ACC112 (cell line): ENCODE results near the gene SPEN.
A peak's percentile ranks its signal among the peaks of the same experiment; 100 is the strongest.

Experiments used
- H2AFZ ChIP-seq: fragments of 200-600 bp; sonication (generic); one replicate; pipeline ENCODE4 v1.6.0; 2017; ENCODE audit warnings: antibody characterized with exemption, low read length; ENCODE audit not compliant: unreplicated experiment
- H3K27ac ChIP-seq: fragments of 200-600 bp; sonication (generic); 2 replicates; pipeline ENCODE4 v1.5.1; 2014; ENCODE audit warnings: low read depth, mild to moderate bottlenecking, antibody characterized with exemption, low read length, moderate library complexity
- H3K27me3 ChIP-seq: fragments of 200-600 bp; sonication (generic); 2 replicates; pipeline ENCODE4 v1.6.1; 2014; ENCODE audit warnings: mild to moderate bottlenecking, antibody characterized with exemption, low read length, moderate library complexity, mixed read lengths; ENCODE audit not compliant: insufficient read depth
- H3K36me3 ChIP-seq: fragments of 200-600 bp; sonication (generic); 2 replicates; pipeline ENCODE4 v1.6.1; 2016; ENCODE audit warnings: mild to moderate bottlenecking, antibody characterized with exemption, low read length, moderate library complexity, mixed read lengths; ENCODE audit not compliant: insufficient read depth
- H3K4me1 ChIP-seq: fragments of 200-600 bp; sonication (generic); one replicate; pipeline ENCODE4 v1.6.1; 2016; ENCODE audit warnings: low read length, mixed read lengths; ENCODE audit not compliant: insufficient read depth, unreplicated experiment, control insufficient read depth
- H3K4me3 ChIP-seq: fragments of 200-600 bp; sonication (generic); 2 replicates; pipeline ENCODE4 v1.5.1; 2014; ENCODE audit warnings: mild to moderate bottlenecking, low read depth, low read length
- H3K79me2 ChIP-seq: fragments of 200-600 bp; sonication (generic); one replicate; pipeline ENCODE4 v1.6.0; 2016; ENCODE audit warnings: low read length; ENCODE audit not compliant: control insufficient read depth, unreplicated experiment, insufficient read depth

SPEN gene

DNA sequence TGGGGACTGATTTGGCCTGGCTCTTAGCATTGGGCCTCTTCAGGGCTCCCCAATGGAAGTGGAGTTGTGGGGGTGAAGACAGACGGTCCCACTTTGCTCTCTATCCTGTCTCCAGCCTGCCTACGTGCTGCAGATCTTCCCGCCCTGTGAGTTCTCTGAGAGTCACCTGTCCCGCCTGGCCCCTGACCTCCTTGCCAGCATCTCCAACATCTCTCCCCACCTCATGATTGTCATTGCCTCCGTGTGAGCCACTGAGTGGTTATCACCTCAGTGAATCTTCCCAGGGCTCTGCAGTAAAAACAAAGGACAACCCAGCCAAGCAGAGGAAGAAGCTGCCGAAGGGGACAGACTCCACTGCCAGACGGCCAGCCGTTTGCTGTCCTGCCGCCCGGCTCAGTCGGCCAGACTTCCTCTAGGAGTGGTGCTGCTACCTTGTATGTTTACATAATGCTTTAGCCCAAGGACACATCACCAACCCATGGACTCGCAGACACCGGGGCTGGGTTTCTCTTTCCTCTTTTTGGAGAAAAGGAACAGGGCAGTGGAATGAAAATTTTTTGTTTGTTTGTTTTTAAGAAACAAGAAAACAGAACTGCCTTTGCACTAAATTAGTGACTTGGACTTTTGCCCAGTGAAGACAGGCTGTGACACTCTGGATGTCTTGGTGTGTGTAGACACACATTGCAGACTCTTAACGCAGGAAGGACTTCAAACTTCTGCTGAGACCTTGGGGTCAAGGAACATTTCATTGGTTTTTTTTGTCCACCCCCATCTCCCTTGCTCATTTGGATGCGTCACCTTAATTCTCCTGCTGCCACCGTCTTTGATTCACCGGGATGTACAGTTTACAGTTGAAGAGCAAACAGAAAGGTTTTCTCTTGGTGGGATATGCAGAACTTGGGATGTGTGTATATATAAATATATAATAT is 91.9 kb downstream of the SPEN start:
- H3K4me3 ChIP-seq: no peak overlapping the region
- peak overlapping the region; percentile 36 for H3K27ac ChIP-seq
- no peak overlapping the region for H2AFZ ChIP-seq
- no peaks in the 10 kb centered on the region for H3K79me2 ChIP-seq
- H3K36me3 ChIP-seq: peaks cover 29% of the 10 kb centered on the region; the same call in 1 of the 2 replicates
- no peaks in the 10 kb centered on the region for H3K27me3 ChIP-seq
- peaks cover 20% of the 10 kb centered on the region for H3K4me1 ChIP-seq

DNA sequence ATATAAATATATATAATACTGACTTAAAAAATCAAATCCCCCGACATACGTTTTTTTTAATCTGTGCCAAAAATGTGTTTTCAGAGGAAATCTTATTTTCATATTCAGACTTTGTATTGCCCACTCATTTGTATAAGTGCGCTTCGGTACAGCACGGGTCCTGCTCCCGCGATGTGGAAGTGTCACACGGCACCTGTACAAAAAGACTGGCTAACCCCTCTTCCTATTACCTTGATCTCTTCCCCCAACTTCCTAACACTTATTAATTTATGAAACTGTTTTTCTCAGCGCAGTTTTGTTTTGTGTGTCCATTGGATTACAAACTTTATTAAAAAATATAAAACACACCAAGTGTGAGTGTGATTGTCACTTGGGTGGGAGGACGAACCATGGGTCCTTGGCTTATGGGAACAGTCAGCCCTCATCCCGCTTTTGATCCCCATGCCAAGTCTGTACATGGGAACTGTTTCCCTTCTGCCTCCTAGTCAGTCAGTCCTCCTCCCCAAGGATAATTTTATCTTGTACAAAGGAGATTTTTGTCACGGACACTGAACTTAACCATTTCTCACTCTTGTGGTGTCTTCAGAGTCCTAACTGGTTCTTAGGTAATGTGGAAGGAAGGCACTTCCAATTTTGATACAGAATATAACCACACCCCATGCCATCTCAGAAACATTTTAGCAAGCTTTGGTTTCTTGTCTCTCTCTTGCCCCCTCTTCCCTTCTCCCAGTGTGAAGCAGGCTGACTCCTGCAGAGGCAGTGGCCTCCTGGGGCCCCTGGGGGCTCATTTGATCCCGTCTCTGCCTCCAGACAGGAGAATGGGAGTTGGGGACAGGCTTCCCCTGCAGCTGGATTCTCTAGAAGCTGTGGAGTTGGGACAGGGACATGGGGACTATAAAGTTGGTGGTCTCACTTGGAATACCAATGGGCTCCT is 92.9 kb downstream of the SPEN start:
- H3K27me3 ChIP-seq: no peaks in the 10 kb centered on the region
- peaks cover 20% of the 10 kb centered on the region for H3K4me1 ChIP-seq
- no peak overlapping the region for H3K4me3 ChIP-seq
- no peak overlapping the region for H3K27ac ChIP-seq
- H3K79me2 ChIP-seq: no peaks in the 10 kb centered on the region
- H2AFZ ChIP-seq: no peak overlapping the region
- peaks cover 29% of the 10 kb centered on the region; the same call in 1 of the 2 replicates for H3K36me3 ChIP-seq

DNA sequence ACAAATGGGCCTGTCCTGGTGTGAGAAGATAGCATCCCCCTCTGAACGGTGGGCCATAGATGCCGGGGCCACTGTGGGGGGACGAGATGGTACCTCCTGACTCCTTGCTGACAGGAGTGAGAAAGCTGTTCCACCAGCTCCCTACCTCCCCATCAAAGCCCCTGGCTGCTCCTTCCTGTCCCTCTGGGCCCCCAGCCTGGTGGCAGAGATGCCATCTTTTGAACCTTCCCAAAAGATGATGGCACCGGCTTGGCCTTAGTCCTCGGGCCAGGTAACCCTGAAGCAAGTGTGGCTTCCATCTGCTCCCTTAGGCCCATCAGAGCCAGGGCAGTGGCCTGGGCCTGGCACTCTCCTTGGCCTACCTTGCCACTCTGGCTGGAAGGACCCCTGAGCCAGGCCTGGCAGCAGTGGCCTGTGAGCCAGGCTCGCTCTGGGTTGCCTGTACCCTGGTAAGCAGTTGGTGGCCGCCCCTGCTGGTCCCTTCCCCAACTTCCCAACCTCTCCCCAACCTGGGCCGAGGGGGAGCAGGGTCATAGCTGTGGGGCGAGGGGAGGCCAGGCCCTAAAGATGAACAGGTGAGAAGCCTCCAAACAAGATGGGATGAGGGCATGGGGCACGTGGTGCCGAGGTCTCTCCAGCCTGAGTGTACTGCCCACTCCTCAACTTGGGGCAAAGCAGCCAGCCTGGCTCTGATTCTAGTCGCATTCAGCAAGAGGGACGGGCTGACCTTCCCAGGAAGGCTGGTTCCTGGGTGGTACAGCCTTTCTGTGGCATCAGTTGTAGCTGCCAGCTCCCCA is 93.7 kb downstream of the SPEN start:
- Histone ChIP-seq H3K27me3 (no peaks in the 10 kb centered on the region), H3K36me3 (peaks cover 31% of the 10 kb centered on the region; the same call in 1 of the 2 replicates), H3K4me1 (peaks cover 20% of the 10 kb centered on the region), H3K79me2 (no peaks in the 10 kb centered on the region), H3K4me3 (no peak overlapping the region), H2AFZ (no peak overlapping the region), H3K27ac (no peak overlapping the region)

DNA sequence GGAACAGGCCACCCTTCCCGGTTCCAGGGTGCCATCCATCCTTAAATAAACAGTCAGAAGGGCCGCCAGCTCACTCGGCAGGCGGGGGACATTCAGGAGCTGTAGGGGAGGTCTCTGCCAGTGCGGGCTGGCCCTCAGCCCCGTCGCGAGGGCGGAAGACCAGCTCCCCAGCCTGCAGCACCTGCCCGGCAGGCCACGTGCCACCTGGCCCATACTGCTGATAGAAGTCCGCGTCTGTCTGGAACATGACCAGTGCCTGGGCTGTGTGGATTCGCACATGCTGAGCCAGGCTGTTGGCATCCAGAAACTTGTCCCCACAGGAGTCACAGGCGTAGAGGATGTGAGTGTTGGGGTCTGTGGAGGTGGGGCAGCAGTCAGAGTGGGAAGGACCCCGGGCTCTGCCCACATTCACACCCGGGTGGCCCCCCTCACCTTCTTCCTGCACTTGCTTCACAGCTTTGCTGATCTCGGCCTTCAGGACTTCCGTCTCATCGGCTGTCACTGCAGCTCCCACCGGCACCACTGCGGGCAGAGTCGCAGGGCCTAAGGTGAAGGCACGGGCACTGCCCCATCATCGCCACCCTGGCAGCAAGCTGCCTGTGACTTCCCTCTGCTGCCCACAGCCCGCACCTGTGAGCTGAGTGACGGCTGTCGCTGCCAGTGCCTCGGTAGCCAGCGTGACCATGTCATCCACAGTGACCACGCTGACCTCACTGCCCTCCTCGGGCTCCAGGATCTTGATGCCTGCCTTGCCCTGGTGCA is 94.6 kb downstream of the SPEN start:
- Histone ChIP-seq H3K79me2 (peaks cover 2% of the 10 kb centered on the region), H3K36me3 (peaks cover 31% of the 10 kb centered on the region; the same call in 1 of the 2 replicates), H3K27ac (no peak overlapping the region), H3K27me3 (no peaks in the 10 kb centered on the region), H3K4me1 (peaks cover 20% of the 10 kb centered on the region), H3K4me3 (no peak overlapping the region), H2AFZ (no peak overlapping the region)

DNA sequence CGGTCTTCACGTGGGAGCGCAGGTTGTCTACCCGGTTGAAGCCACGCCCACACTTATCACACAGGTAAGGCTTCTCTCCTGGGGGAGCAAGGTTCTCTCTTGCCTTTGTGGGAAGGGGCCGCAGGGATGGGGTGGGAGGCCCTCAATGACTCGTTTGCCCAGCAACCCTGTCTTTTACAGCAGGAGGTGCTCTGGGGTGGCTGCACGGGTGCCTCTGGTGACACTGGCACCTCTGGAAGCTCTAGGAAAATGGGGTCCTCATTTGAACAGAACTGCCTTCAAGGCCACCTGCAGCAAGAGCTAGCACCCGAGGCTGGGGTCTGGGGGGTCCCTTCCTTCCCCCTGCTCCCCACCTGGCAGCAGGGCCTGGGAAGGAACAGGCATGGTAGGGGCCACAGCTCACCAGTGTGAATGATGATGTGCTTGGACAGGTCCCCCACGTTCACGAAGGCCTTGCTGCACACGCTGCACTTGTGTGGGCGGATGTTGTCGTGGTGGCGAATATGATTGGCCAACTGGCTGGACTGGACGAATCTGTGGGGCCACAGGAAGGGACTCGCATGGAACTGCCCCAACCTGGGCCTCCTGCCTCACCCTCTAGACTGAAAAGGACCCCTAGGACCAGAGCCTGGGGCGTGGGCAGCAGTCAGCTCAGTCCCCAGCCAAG is 95.3 kb downstream of the SPEN start:
- Histone ChIP-seq H3K4me3 (no peak overlapping the region), H2AFZ (no peak overlapping the region), H3K27me3 (no peaks in the 10 kb centered on the region), H3K4me1 (peaks cover 16% of the 10 kb centered on the region), H3K27ac (no peak overlapping the region), H3K36me3 (peaks cover 33% of the 10 kb centered on the region; the same call in 1 of the 2 replicates), H3K79me2 (peaks cover 9% of the 10 kb centered on the region)

DNA sequence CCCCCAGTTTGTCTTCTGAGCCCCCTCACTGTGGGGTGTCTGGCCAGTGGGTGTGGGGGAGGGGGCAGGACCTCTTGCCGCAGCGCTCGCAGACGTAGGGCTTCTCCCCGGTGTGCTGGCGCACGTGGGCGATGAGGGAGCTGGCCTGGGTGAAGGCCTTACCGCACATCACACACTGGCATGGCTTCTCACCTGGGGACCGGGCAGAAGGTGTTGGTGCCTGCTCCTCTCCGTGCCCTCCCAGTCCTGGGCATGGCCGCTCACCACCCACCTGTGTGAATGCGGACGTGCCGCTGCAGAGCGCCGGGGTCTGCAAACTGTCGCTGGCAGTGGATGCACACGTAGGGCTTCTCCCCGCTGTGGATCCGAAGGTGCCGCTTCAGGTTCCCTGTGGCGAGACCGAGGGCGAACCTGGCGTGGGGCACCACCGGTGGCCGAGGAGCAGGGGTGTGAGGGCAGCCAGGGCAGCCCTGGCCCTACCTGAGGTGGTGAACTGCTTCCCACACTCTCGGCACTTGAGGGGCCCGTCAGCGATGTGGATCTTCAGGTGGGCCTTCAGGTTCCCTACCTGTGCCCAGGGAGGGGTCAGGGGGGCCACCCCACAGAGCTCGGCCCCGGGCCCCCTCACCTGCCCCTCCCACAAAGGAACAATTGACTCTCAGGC is 96.0 kb downstream of the SPEN start:
- peaks cover 21% of the 10 kb centered on the region for H3K4me1 ChIP-seq
- H3K27ac ChIP-seq: no peak overlapping the region
- H3K79me2 ChIP-seq: peaks cover 15% of the 10 kb centered on the region
- H3K27me3 ChIP-seq: no peaks in the 10 kb centered on the region
- peaks cover 32% of the 10 kb centered on the region; the same call in 1 of the 2 replicates for H3K36me3 ChIP-seq
- no peak overlapping the region for H2AFZ ChIP-seq
- H3K4me3 ChIP-seq: no peak overlapping the region

DNA sequence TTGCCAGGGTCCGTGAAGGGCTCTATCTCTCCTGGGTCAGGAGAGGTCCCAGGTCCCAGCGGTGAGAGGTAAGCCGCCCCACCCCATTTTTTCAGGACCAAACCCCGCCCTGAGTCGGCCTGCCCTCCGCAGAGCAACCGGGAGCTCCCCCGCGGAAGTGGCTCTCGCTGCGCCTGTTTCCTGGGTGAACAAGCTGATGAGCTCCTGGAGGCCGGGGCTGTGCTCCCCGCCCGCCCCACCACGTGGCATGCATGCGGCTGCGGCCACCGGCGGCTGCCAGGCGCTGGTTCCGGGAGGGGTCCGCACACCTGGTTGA is 96.4 kb downstream of the SPEN start:
- H3K36me3 ChIP-seq: peaks cover 28% of the 10 kb centered on the region; the same call in 1 of the 2 replicates
- H2AFZ ChIP-seq: no peak overlapping the region
- no peak overlapping the region for H3K27ac ChIP-seq
- H3K79me2 ChIP-seq: peaks cover 17% of the 10 kb centered on the region
- H3K4me1 ChIP-seq: peaks cover 22% of the 10 kb centered on the region
- H3K27me3 ChIP-seq: no peaks in the 10 kb centered on the region
- H3K4me3 ChIP-seq: no peak overlapping the region

DNA sequence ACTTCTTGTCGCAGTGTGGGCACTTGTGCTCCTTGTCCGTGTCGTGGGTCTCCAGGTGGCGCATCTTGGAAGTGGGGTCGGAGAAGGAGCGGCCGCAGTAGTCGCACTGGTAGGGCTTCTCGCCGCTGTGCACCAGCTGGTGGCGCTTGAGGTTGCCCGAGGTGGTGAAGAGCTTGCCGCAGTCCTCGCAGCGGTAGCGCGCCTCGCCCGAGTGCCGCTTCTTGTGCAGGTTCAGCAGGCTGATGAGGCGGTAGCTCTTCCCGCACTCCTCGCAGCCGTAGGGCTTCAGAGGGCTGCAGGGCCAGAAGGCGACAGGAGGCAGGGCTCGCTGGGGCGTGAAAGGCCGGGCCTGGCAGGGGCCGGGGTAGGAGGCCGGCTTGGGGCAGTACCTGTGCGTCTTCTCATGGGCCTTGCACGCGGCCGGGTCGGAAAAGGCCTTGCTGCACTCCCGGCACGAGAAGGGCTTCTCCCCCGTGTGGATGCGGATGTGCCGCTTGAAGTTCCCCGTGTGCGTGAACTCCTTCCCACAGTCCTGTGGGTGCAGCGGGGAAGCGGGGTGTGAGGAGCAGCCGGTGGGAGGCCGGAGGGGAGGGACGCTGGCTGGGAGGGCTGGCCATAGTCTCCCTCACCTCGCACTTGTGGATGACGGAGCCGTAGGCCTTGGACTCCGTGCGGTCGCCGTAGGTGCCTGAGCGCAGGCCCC is 97.0 kb downstream of the SPEN start:
- Histone ChIP-seq H3K79me2 (peaks cover 17% of the 10 kb centered on the region), H3K36me3 (peaks cover 24% of the 10 kb centered on the region; the same call in 1 of the 2 replicates), H3K27ac (no peak overlapping the region), H3K4me3 (no peak overlapping the region), H3K27me3 (no peaks in the 10 kb centered on the region), H3K4me1 (peaks cover 22% of the 10 kb centered on the region), H2AFZ (no peak overlapping the region)
